HepG2 (cell line): ENCODE data around the gene KCTD13. TPM values are rescaled to one million over a fixed set of nuclear protein-coding genes. Genes with fewer than 3 reads are reported as not detected.

Source experiments
- ARID3A ChIP-seq: IDR thresholded peaks from 2 replicates; pipeline ENCODE4 v1.6.1; 2012; ENCODE audit warnings: low read depth, low read length, improper control_type of control experiment
- ATF3 ChIP-seq: sonication (generic); formaldehyde crosslinking; IDR thresholded peaks from 2 replicates; pipeline ENCODE4 v1.4.0; 2020; ENCODE audit warnings: missing genetic modification reagents
- ATRX ChIP-seq: sonication (generic); formaldehyde crosslinking; IDR thresholded peaks from 2 replicates; pipeline ENCODE4 v1.4.0; 2020; ENCODE audit warnings: missing genetic modification reagents, borderline replicate concordance
- CENPT ChIP-seq: sonication (generic); formaldehyde crosslinking; IDR thresholded peaks from 2 replicates; pipeline ENCODE4 v1.8.0; 2022; ENCODE audit warnings: low read depth, mild to moderate bottlenecking, moderate library complexity, missing genetic modification reagents
- CREB3 ChIP-seq: sonication (generic); formaldehyde crosslinking; IDR thresholded peaks from 2 replicates; pipeline ENCODE4 v1.5.0; 2020; ENCODE audit warnings: missing genetic modification reagents
- DDIT3 ChIP-seq: sonication (generic); formaldehyde crosslinking; IDR thresholded peaks from 2 replicates; pipeline ENCODE4 v1.4.0; 2020; ENCODE audit warnings: mild to moderate bottlenecking, missing genetic modification reagents
- FOXC1 ChIP-seq: sonication (generic); formaldehyde crosslinking; IDR thresholded peaks from 2 replicates; pipeline ENCODE4 v1.8.0; 2022; ENCODE audit warnings: mild to moderate bottlenecking, missing genetic modification reagents, borderline replicate concordance
- GTF3A ChIP-seq: sonication (generic); formaldehyde crosslinking; conservative IDR thresholded peaks from 2 replicates; pipeline ENCODE4 v1.4.0; 2020; ENCODE audit warnings: mild to moderate bottlenecking, missing genetic modification reagents
- HES4 ChIP-seq: sonication (generic); formaldehyde crosslinking; IDR thresholded peaks from 2 replicates; pipeline ENCODE4 v1.9.0; 2021; ENCODE audit warnings: mild to moderate bottlenecking, missing genetic modification reagents, borderline replicate concordance
- ISL2 ChIP-seq: sonication (generic); formaldehyde crosslinking; IDR thresholded peaks from 2 replicates; pipeline ENCODE4 v1.5.0; 2020; ENCODE audit warnings: missing genetic modification reagents
- KMT2B ChIP-seq: IDR thresholded peaks from 2 replicates; pipeline ENCODE4 v1.6.1; 2016; ENCODE audit warnings: missing genetic modification reagents, missing compliant biosample characterization
- NCOA5 ChIP-seq: sonication (generic); formaldehyde crosslinking; IDR thresholded peaks from 2 replicates; pipeline ENCODE4 v1.4.0; 2020; ENCODE audit warnings: missing genetic modification reagents
- NFE2 ChIP-seq: sonication (generic); formaldehyde crosslinking; IDR thresholded peaks from 2 replicates; pipeline ENCODE4 v1.4.0; 2020; ENCODE audit warnings: missing genetic modification reagents
- NFIC ChIP-seq: IDR thresholded peaks from 2 replicates; pipeline ENCODE4 v1.6.1; 2012; ENCODE audit warnings: mild to moderate bottlenecking, low read length, inconsistent platforms
- PCBP1 ChIP-seq: fragments of 200-400 bp; formaldehyde crosslinking; IDR thresholded peaks from 2 replicates; pipeline ENCODE4 v1.6.1; 2017; ENCODE audit warnings: mild to moderate bottlenecking, low read depth, low read length, borderline replicate concordance
- PHF20 ChIP-seq: sonication (generic); formaldehyde crosslinking; IDR thresholded peaks from 2 replicates; pipeline ENCODE4 v1.5.0; 2020; ENCODE audit warnings: mild to moderate bottlenecking, missing genetic modification reagents
- RELA ChIP-seq: sonication (generic); formaldehyde crosslinking; IDR thresholded peaks from 2 replicates; pipeline ENCODE4 v1.4.0; 2020; ENCODE audit warnings: missing genetic modification reagents
- SOX5 ChIP-seq: IDR thresholded peaks from 2 replicates; pipeline ENCODE4 v1.6.1; 2016; ENCODE audit warnings: borderline replicate concordance
- XRCC5 ChIP-seq: fragments of 200-400 bp; formaldehyde crosslinking; optimal IDR thresholded peaks from 2 replicates; pipeline ENCODE3; 2017; ENCODE audit warnings: mild to moderate bottlenecking, low read length
- YEATS2 ChIP-seq: sonication (generic); formaldehyde crosslinking; IDR thresholded peaks from 2 replicates; pipeline ENCODE4 v1.4.0; 2020; ENCODE audit warnings: missing genetic modification reagents, borderline replicate concordance
- ZBTB1 ChIP-seq: sonication (generic); formaldehyde crosslinking; IDR thresholded peaks from 2 replicates; pipeline ENCODE4 v1.4.0; 2020; ENCODE audit warnings: missing genetic modification reagents, borderline replicate concordance
- ZBTB42 ChIP-seq: sonication (generic); formaldehyde crosslinking; IDR thresholded peaks from 2 replicates; pipeline ENCODE4 v1.5.0; 2020; ENCODE audit warnings: mild to moderate bottlenecking, missing genetic modification reagents
- ZNF263 ChIP-seq: sonication (generic); formaldehyde crosslinking; IDR thresholded peaks from 2 replicates; pipeline ENCODE4 v1.4.0; 2020; ENCODE audit warnings: missing genetic modification reagents
- ZNF274 ChIP-seq: sonication (generic); formaldehyde crosslinking; IDR thresholded peaks from 2 replicates; pipeline ENCODE4 v1.5.1; 2020; ENCODE audit warnings: mild to moderate bottlenecking, missing genetic modification reagents
- ZNF280B ChIP-seq: sonication (generic); formaldehyde crosslinking; IDR thresholded peaks from 2 replicates; pipeline ENCODE4 v1.5.0; 2020; ENCODE audit warnings: missing genetic modification reagents, mild to moderate bottlenecking, borderline replicate concordance
- ZNF3 ChIP-seq: IDR thresholded peaks from 2 replicates; pipeline ENCODE4 v1.7.0; 2017; ENCODE audit warnings: inconsistent platforms
- ZSCAN12 ChIP-seq: sonication (generic); formaldehyde crosslinking; IDR thresholded peaks from 2 replicates; pipeline ENCODE4 v1.9.0; 2021; ENCODE audit warnings: mild to moderate bottlenecking, missing genetic modification reagents
- polyA plus RNA-seq, 8 experiments: library from polyadenylated mRNA; depleted of rRNA in 3 of 8; stranded (reverse) in 7 of 8; unstranded in 1 of 8; fragments of >200 nt; fragmentation: Illumina TruSeq in 4 of 8; extraction: Trizol in 4 of 8; gene quantifications; 2 replicates each; pipeline versions ENCODE4 v1.2.1 to v1.2.3, GENCODE V29; 2011 to 2016; ENCODE audit warnings: low read depth in 4 of 8, missing spikeins in 1 of 8, mixed read lengths in 1 of 8; ENCODE audit not compliant: insufficient read depth in 1 of 8
- total RNA-seq, 5 experiments: library from RNA; depleted of rRNA; stranded (reverse); fragments of >200 nt; fragmentation: Illumina TruSeq; extraction: Trizol; gene quantifications; 2 replicates each; pipeline ENCODE4 v1.2.3, GENCODE V29; 2016; ENCODE audit warnings: low read depth in 1 of 5

The KCTD13 gene
- total and polyA plus RNA-seq, 2 of the 13 experiments (the other 11 are each of a cell fraction or from before 2014, with no cell fraction given), result 6.3 to 14.7 TPM

- TF ChIP-seq ZBTB1 (CRISPR knock-in tag), result no peak
- 0 out of 2 replicates have a peak, but pooled peaks have one; percentile 59 for TF ChIP-seq ZNF280B (CRISPR knock-in tag)
- TF ChIP-seq XRCC5, result no peak
- no peak for TF ChIP-seq RELA (CRISPR knock-in tag)
- no peak for TF ChIP-seq ZBTB42 (CRISPR knock-in tag)
- TF ChIP-seq NFE2 (CRISPR knock-in tag), result no peak
- no peak for TF ChIP-seq PHF20 (CRISPR knock-in tag)
- TF ChIP-seq FOXC1 (CRISPR knock-in tag), result no peak
- no peak for TF ChIP-seq ARID3A
- no peak for TF ChIP-seq ZSCAN12 (CRISPR knock-in tag)
- no peak for TF ChIP-seq NFIC
- TF ChIP-seq HES4 (CRISPR knock-in tag), result no peak; the same call in 1 of the 2 replicates
- TF ChIP-seq CREB3 (CRISPR knock-in tag), result no peak
- no peak for TF ChIP-seq ZNF274 (CRISPR knock-in tag)
- TF ChIP-seq ATRX, result 0 out of 2 replicates have a peak, but pooled peaks have one; percentile 11
- TF ChIP-seq ISL2 (CRISPR knock-in tag), result no peak
- no peak for TF ChIP-seq YEATS2 (CRISPR knock-in tag)
- no peak for TF ChIP-seq GTF3A (CRISPR knock-in tag)
- TF ChIP-seq ZNF263, result no peak
- TF ChIP-seq NCOA5, result no peak
- TF ChIP-seq CENPT (CRISPR knock-in tag), result no peak
- TF ChIP-seq ZNF3 (CRISPR knock-in tag), result no peak
- no peak for TF ChIP-seq DDIT3 (CRISPR knock-in tag)
- no peak for TF ChIP-seq KMT2B (CRISPR knock-in tag)
- no peak for TF ChIP-seq SOX5
- no peak for TF ChIP-seq ATF3 (CRISPR knock-in tag)
- TF ChIP-seq PCBP1, result no peak
These were observed 48.5 kb upstream of the KCTD13 start (continued) for GRCh38 chr16:29974291-29975133.
